Fibroblast of peridontal ligament (primary cell): ENCODE measurements around the gene GPHN.

Source experiments
- DNase-seq: peaks from one replicate; pipeline ENCODE4 v3.0.0-alpha.2; 2010; ENCODE audit errors: extremely low read depth

GPHN gene

GRCh38 chr14:66596241-66596985 is 88.5 kb downstream of the GPHN start:
- no peak for DNase-seq

DNA sequence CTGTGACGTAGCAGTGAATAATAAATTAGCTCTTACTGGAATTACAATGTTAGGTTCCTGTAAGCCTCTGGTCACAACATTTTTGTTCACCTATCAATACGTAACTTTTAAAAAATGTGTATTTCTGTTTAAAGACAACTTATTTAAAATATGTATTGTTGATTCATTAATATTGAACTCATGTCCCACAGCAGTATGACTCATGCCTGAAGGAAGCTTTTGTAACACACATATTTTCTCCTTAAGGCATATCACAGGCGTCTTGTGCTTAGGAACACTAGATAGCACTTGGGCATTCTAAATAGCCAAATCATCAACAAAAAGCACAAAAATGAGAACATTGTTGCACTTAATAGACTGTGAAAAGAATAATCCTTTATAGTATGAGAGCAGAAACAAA is 92.5 kb downstream of the GPHN start:
- peak; percentile 10 for DNase-seq

- DNase-seq: no peak
Measured at GRCh38 chr14:66601932-66602578, 94.1 kb downstream of the GPHN start.

- no peak for DNase-seq
Measured at GRCh38 chr14:66603945-66604344, 96.0 kb downstream of the GPHN start.

- DNase-seq: no peak
Measured at GRCh38 chr14:66606826-66607225, 98.9 kb downstream of the GPHN start.

DNA sequence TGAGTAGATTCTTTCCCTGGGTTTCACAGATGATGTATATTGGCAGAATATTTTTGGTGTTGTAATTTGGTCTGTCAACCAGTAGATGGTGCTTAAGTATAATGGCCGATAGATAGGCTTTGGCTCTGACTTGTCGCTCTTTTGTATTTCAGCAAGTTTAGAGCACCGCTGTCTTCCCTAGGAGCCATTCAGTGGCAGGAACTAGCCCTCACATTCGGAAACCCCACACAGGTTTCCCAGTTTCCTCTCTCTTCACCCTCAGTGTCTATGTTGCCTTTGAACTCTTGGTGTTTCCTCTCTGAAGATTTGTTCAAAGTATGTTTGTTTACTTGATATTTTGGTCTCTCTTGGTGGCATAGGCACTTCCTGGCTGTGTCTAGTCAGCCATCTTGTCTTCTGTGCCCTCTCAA is 102.2 kb downstream of the GPHN start:
- DNase-seq: no peak

DNA sequence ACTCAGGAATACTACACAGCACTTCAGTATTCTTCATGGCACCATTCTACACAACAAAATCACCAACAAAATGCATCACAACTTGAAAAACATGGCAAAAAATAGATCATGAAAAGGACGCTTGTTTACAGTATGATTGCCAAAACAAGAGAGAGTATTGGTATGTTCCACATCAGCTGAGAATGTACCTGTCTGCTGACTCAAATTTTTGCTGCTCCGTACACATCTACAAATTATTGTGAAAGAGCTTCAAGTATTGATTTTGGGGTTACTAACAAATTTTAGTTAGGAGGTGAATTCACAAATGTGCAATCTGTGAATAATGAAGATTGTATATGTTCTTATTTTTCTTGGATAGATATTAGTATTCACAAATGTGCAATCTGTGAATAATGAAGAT is 105.4 kb downstream of the GPHN start:
- no peak for DNase-seq

DNA sequence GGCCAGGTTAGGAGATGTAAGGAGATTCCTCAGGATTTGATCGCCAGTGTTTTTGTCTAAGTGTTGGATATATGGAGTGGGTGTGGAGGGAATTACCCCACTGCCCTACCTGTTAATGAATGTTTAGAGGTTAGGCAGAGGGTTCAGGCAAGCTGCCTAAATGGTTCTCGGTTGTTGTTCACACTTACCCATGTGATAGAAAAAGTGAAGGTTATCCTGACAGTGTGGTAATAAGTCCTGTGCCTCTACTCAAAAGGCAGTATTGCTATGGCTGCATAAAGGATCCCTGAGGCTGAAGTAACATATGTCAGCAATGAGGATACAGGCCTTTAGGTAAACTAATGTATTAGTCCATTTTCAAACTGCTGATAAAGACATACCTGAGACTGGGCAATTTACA is 112.0 kb downstream of the GPHN start:
- DNase-seq: no peak

GRCh38 chr14:66623838-66624237 is 115.9 kb downstream of the GPHN start:
- no peak for DNase-seq

- DNase-seq: peak; percentile 77
Measured at GRCh38 chr14:66624336-66624937, 116.5 kb downstream of the GPHN start.

GRCh38 chr14:66628636-66629035 is 120.7 kb downstream of the GPHN start:
- DNase-seq: peak; percentile 50

GRCh38 chr14:66629499-66629898 is 121.6 kb downstream of the GPHN start:
- DNase-seq: no peak

DNA sequence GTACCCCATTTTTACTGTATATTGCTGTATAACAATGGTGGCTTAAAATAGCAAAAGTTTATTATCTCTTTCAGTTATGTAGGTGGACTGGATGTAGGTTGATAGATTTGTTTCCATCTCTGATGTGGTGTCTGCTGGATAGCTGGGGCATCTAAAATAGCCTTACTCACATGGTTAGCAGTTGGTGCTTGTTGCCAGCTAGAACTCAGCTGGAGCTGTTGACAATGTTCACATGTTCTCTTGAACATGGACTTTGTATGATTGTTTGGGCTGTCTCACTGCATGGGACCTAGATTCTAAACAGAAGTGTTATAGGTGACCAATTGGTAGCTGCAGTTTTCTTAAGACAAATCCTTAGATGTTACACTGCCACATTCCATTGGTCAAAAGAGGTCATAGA is 126.9 kb downstream of the GPHN start:
- no peak for DNase-seq

GRCh38 chr14:66635435-66635834 is 127.5 kb downstream of the GPHN start:
- no peak for DNase-seq

DNA sequence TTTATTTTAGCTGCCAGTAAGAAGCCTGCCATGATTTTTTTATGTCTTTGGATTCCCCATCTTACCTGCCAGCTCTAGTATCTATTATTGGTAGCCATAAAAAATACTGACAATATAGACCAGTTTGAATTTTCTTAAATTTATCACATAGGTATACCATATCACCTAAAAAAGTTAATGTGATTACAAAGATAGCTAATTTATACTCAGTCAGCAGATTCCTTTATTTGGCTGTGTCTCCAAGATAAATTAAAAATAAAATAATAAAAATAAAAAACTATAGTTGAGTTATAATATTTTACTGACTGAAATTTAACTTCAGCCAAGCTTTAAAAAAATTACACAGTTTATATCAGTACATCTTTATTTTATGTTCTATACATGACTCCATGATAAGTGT is 128.3 kb downstream of the GPHN start:
- no peak for DNase-seq

GRCh38 chr14:66638689-66639088 is 130.7 kb downstream of the GPHN start:
- DNase-seq: no peak

- no peak for DNase-seq
Measured at GRCh38 chr14:66641861-66642635, 134.1 kb downstream of the GPHN start.

DNA sequence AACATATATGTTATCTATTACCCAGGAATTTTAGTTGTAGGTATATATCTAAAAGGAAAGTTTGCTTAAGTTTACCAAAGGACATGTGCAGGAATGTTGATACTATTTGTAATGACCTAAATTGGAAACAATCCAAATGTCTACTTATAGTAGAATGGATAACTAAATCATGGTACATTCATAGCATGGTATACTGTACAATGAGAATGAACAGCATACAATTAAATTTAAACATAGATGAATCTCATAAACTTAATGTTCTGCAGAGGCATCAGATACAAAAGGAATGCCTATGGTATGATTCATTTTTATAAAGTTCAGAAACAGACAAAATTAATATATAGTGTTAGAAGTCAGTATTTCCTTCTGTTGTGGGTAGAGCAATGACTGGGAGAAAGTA is 135.4 kb downstream of the GPHN start:
- DNase-seq: no peak

- no peak for DNase-seq
Measured at GRCh38 chr14:66645716-66646115, 137.8 kb downstream of the GPHN start.

DNA sequence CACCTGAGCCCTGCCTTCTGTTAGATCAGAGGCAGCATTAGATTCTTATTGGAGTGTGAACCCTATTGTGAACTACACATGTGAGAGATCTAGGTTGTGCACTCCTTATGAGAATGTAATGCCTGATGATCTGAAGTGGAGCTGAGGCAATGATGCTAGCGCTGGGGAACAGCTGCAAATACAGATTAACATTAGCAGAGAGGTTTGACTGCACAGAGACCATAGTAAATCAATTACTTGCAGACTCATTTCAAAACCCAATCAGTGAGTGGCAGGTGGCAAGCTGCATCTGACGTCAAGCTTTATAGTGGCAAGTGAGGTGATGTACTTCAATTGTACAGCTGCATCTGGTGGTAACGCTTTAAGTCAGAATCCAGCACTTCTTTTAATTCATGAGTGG is 141.6 kb downstream of the GPHN start:
- no peak for DNase-seq

DNA sequence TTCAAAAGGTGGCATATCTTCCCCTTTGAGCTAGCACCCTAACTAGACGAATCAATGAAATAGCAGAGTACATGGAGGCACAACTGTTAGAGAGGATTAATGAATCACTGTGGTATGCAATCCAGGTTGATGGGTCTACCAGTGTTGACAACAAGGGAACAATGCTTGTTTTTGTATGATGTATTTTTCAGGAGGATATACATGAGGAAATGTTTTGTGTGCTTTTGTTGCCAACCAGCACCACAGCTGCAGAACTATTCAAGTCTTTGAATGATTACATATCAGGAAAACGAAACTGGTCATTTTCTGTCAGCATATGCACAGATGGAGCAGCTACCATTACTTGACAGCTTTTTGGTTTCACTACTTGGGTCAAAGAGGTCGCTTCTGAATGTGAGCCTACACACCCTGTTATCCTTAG is 142.6 kb downstream of the GPHN start:
- no peak for DNase-seq

DNA sequence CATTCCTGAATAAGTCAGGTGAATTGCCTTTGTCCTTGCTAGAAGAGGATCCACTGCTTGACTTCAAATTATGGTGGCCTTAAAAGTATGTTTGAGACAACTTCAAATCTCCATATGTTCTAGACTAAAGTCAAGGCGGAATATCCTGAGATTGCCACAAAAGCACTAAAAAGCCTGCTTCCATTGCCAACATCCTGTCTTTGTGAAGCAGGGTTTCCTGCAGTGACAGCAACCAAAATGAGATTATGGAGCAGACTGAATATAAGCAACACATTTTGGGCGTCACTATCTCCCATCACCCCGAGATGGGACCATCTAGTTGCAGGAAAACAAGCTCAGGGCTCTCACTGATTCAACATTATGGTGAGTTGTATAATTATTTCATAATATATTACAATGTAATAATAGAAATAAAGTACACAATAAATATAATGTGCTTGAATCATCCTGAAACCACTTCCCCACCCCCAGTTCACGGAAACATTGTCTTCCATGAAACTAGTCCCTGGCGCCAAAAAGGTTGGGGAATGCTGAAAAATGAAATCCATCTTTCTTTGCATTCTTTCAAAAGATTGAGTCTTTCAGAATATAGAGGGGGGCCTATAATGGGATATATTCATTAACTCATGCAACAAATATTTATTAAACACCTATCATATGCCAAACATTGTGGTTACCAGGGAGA is 143.7 kb downstream of the GPHN start:
- DNase-seq: no peak
